Upper lobe of left lung (tissue), 6 donors: Measurements from ENCODE around the gene SNTG2. TPM values are rescaled to one million over a fixed set of nuclear protein-coding genes. Genes with fewer than 3 reads are reported as not detected.

Experiments
- ATAC-seq, 2 donors: fragments of 200-7000 bp; cut with Tn5 transposase; one replicate each; pipeline ENCODE4 v1.9.1; 2022; ENCODE audit warnings: mild to moderate bottlenecking in 2 of 2, moderate library complexity in 2 of 2; ENCODE audit not compliant: low FRiP score in 2 of 2
- DNase-seq, 2 donors: peaks; one replicate each; pipeline ENCODE4 v3.0.0-alpha.2; 2019 to 2020
- H3K27ac ChIP-seq, 4 donors: fragments of 200-600 bp; sonication (generic); one replicate each; pipeline ENCODE4 v1.5.1; 2016 to 2019
- H3K27me3 ChIP-seq, 4 donors: fragments of 200-600 bp; sonication (generic); one replicate each; pipeline ENCODE4 v1.5.1; 2017 to 2019
- H3K36me3 ChIP-seq, 4 donors: fragments of 200-600 bp; sonication (generic); one replicate each; pipeline ENCODE4 v1.5.1; 2016 to 2019
- H3K4me1 ChIP-seq, 4 donors: fragments of 200-600 bp; sonication (generic); one replicate each; pipeline ENCODE4 v1.5.1; 2018 to 2019
- H3K4me3 ChIP-seq, 4 donors: fragments of 200-600 bp; sonication (generic); one replicate each; pipeline ENCODE4 v1.5.1; 2017 to 2019; ENCODE audit warnings: mild to moderate bottlenecking in 2 of 4, moderate library complexity in 1 of 4
- H3K9me3 ChIP-seq, 4 donors: fragments of 200-600 bp; sonication (generic); one replicate each; pipeline ENCODE4 v1.5.1; 2018 to 2019
- CTCF ChIP-seq, 6 experiments: fragments of 450-650 bp in 4 of 6; fragments of 200-600 bp in 2 of 6; sonication (generic) in 2 of 6; IDR thresholded peaks; one replicate each; pipeline ENCODE4 v1.5.1; 2016 to 2019; ENCODE audit warnings: antibody characterized with exemption in 6 of 6
- EP300 ChIP-seq, 4 donors: sonication (generic); formaldehyde crosslinking; IDR thresholded peaks; one replicate each; pipeline ENCODE4 v1.5.1; 2017; ENCODE audit warnings: antibody characterized with exemption in 4 of 4, control low read depth in 2 of 4
- POLR2A ChIP-seq, 4 donors: fragments of 450-650 bp; IDR thresholded peaks; one replicate each; pipeline ENCODE4 v1.5.1; 2016 to 2017; ENCODE audit warnings: antibody characterized with exemption in 4 of 4, mild to moderate bottlenecking in 2 of 4
- POLR2AphosphoS5 ChIP-seq, 2 donors: sonication (generic); formaldehyde crosslinking; IDR thresholded peaks; one replicate each; pipeline ENCODE4 v1.5.1; 2017; ENCODE audit warnings: antibody characterized with exemption in 2 of 2
- WGBS, 2 donors: methylation state at CpG; one replicate each; pipeline ENCODE4 v1.1.5; 2017 to 2018; 5-methylcytosine and 5-hydroxymethylcytosine counted together
- total RNA-seq, 6 donors: library from RNA; depleted of rRNA in 4 of 6; stranded (reverse); fragments of >200 nt in 4 of 6; gene quantifications; one replicate each; pipeline versions ENCODE4 v1.1.0 to v1.2.1, GENCODE V29; 2016 to 2021
- donor health status: DM: no; HTN: no; CAD: no; lungs with moderate emphysema.
- donor health status: DM: no; HTN: yes; CAD: no; lungs with severe emphysema.

The SNTG2 gene
- total RNA-seq, 6 donors from 2014 or later, result 1.1 to 13.6 (median 3.0) TPM

GRCh38 chr2:1341404-1342120 is 390.9 kb downstream of the SNTG2 start:
- WGBS, 2 donors, result 72 to 82% methylated on average over 4 of the region's 4 CpGs
- no peak for ATAC-seq
- Histone ChIP-seq H3K4me1 (no peaks in the 10 kb centered on the region), H3K9me3 (no peaks in the 10 kb centered on the region), H3K27ac (no peak overlapping the region), H3K36me3 (no peaks in the 10 kb centered on the region), H3K4me3 (no peak overlapping the region), H3K27me3 (no peaks in the 10 kb centered on the region)
- TF ChIP-seq EP300 (IDR thresholded peaks at IDR 0.05), result no peak
- TF ChIP-seq POLR2AphosphoS5 (IDR thresholded peaks at IDR 0.05), result no peak
- no peak for TF ChIP-seq POLR2A (IDR thresholded peaks at IDR 0.05)
- TF ChIP-seq CTCF (IDR thresholded peaks at IDR 0.05), result no peak
- DNase-seq, result no peak

- ATAC-seq, result no peak
- no peak for DNase-seq
- Histone ChIP-seq H3K36me3 (no peaks in the 10 kb centered on the region), H3K4me1 (no peaks in the 10 kb centered on the region), H3K27me3 (no peaks in the 10 kb centered on the region), H3K4me3 (no peak overlapping the region), H3K9me3 (peaks cover 8 to 24% (median 14%) of the 10 kb centered on the region in 4 donors), H3K27ac (no peak overlapping the region)
- WGBS, 2 donors, result 96 to 100% methylated on average over 1 of the region's 1 CpG
- TF ChIP-seq EP300 (IDR thresholded peaks at IDR 0.05) (no peak), POLR2A (IDR thresholded peaks at IDR 0.05) (no peak), POLR2AphosphoS5 (IDR thresholded peaks at IDR 0.05) (no peak), CTCF (IDR thresholded peaks at IDR 0.05) (no peak)
These were observed 398.1 kb downstream of the SNTG2 start for GRCh38 chr2:1348789-1349188.

- Histone ChIP-seq H3K9me3 (peaks cover 8 to 24% (median 14%) of the 10 kb centered on the region in 4 donors), H3K4me1 (no peaks in the 10 kb centered on the region), H3K36me3 (no peaks in the 10 kb centered on the region), H3K27me3 (no peaks in the 10 kb centered on the region), H3K4me3 (no peak overlapping the region), H3K27ac (no peak overlapping the region)
- 56 to 63% methylated on average over 5 of the region's 5 CpGs for WGBS, 2 donors
- TF ChIP-seq CTCF (IDR thresholded peaks at IDR 0.05) (no peak), POLR2AphosphoS5 (IDR thresholded peaks at IDR 0.05) (no peak), EP300 (IDR thresholded peaks at IDR 0.05) (no peak), POLR2A (IDR thresholded peaks at IDR 0.05) (no peak)
- no peak for ATAC-seq
- no peak for DNase-seq
These were observed 399.5 kb downstream of the SNTG2 start for GRCh38 chr2:1350111-1350510.

GRCh38 chr2:1353124-1353523 is 402.5 kb downstream of the SNTG2 start:
- Histone ChIP-seq H3K27me3 (no peaks in the 10 kb centered on the region), H3K4me1 (no peaks in the 10 kb centered on the region), H3K9me3 (peaks cover 8 to 16% (median 12%) of the 10 kb centered on the region in 4 donors), H3K27ac (no peak overlapping the region), H3K4me3 (no peak overlapping the region), H3K36me3 (no peaks in the 10 kb centered on the region)
- WGBS, 2 donors, result 90 to 91% methylated on average over 9 of the region's 9 CpGs
- DNase-seq (no peak), ATAC-seq (no peak)
- TF ChIP-seq CTCF (IDR thresholded peaks at IDR 0.05), result no peak

GRCh38 chr2:1353543-1353942 is 402.9 kb downstream of the SNTG2 start:
- DNase-seq (no peak), ATAC-seq (no peak)
- 79 to 80% methylated on average over 10 of the region's 10 CpGs for WGBS, 2 donors

More at GRCh38 chr2:1353543-1353942, 402.9 kb downstream of the SNTG2 start:
- Histone ChIP-seq H3K36me3 (no peaks in the 10 kb centered on the region), H3K9me3 (peaks cover 6 to 12% (median 9%) of the 10 kb centered on the region in 4 donors), H3K4me3 (no peak overlapping the region), H3K27me3 (no peaks in the 10 kb centered on the region), H3K4me1 (no peaks in the 10 kb centered on the region), H3K27ac (no peak overlapping the region)
- TF ChIP-seq POLR2A (IDR thresholded peaks at IDR 0.05) (no peak), EP300 (IDR thresholded peaks at IDR 0.05) (no peak), POLR2AphosphoS5 (IDR thresholded peaks at IDR 0.05) (no peak), CTCF (IDR thresholded peaks at IDR 0.05) (no peak)
